ENCODE data around the gene CMAS. TPM values are rescaled to one million over a fixed set of nuclear protein-coding genes. Genes with fewer than 3 reads are reported as not detected.

CMAS gene
- total and polyA plus RNA-seq, 3 donors from 2014 or later, result 119 to 131 (median 130) TPM

DNA sequence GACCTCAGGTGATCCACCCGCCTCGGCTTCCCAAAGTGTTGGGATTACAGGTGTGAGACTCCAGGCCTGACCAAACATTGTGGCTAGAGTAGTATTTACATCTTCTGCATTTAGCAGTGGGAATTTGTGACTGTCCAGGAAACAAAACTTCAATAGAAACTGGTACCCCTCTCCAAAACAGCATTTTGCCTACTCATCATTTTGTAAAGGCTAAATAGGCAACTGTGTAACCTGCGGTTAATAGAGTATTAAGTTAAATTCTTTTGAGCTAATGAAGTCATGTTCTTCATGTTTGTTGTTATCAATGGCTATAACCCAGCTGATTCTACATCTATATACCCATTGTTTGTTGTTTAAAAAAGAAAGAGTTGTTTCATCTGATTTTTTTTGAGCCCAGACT lies 8.1 kb downstream of the CMAS start:
- H3K27ac ChIP-seq, result no peak overlapping the region
- peaks cover 5% of the 10 kb centered on the region for H3K4me1 ChIP-seq
- intact Hi-C loops (cut with DNase I; ENCODE audit: low total_unique reads), result no loop called here
- H3K36me3 ChIP-seq (ENCODE audit: low read depth, missing control alignments), result peaks cover under 1% of the 10 kb centered on the region
- WGBS, 2 donors, result 84 to 92% methylated on average over 3 of the region's 3 CpGs
- no peaks in the 10 kb centered on the region for H3K9me3 ChIP-seq
- no peak for DNase-seq
- H3K27me3 ChIP-seq, result no peaks in the 10 kb centered on the region
- H3K4me3 ChIP-seq, result no peak overlapping the region
- TF ChIP-seq POLR2A (IDR thresholded peaks at IDR 0.05), result no peak
- TF ChIP-seq, protein P1, sequence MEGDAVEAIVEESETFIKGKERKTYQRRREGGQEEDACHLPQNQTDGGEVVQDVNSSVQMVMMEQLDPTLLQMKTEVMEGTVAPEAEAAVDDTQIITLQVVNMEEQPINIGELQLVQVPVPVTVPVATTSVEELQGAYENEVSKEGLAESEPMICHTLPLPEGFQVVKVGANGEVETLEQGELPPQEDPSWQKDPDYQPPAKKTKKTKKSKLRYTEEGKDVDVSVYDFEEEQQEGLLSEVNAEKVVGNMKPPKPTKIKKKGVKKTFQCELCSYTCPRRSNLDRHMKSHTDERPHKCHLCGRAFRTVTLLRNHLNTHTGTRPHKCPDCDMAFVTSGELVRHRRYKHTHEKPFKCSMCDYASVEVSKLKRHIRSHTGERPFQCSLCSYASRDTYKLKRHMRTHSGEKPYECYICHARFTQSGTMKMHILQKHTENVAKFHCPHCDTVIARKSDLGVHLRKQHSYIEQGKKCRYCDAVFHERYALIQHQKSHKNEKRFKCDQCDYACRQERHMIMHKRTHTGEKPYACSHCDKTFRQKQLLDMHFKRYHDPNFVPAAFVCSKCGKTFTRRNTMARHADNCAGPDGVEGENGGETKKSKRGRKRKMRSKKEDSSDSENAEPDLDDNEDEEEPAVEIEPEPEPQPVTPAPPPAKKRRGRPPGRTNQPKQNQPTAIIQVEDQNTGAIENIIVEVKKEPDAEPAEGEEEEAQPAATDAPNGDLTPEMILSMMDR (IDR thresholded peaks at IDR 0.05), result no peak

DNA sequence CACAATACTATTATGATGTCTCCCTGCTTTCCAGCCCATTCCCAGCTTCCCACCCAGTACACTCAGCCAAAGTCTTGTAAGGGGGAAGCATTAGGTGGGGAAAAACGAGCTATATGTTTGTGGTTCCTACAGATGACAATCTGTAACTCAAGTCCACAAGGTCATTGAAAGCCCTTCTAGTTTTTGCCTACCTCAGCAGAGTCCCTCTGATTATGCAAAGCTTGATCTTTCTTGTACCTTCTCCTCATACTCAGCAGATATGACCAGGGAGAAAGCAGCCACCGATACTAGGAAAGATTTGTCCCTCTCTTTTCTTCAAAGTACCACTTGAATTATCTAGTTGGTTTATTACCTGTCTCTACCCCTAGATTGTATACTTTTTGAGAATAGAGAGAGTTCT lies 10.6 kb downstream of the CMAS start:
- no peaks in the 10 kb centered on the region for H3K36me3 ChIP-seq (ENCODE audit: low read depth, missing control alignments)
- intact Hi-C loops (cut with DNase I; ENCODE audit: low total_unique reads), result no loop called here
- 83 to 89% methylated on average over 2 of the region's 2 CpGs for WGBS, 2 donors
- TF ChIP-seq, protein P1 (IDR thresholded peaks at IDR 0.05), result no peak
- TF ChIP-seq POLR2A (IDR thresholded peaks at IDR 0.05), result no peak
- no peak overlapping the region for H3K4me3 ChIP-seq
- no peaks in the 10 kb centered on the region for H3K4me1 ChIP-seq
- no peak overlapping the region for H3K27ac ChIP-seq
- H3K9me3 ChIP-seq, result no peaks in the 10 kb centered on the region
- H3K27me3 ChIP-seq, result no peaks in the 10 kb centered on the region
- no peak for DNase-seq

DNA sequence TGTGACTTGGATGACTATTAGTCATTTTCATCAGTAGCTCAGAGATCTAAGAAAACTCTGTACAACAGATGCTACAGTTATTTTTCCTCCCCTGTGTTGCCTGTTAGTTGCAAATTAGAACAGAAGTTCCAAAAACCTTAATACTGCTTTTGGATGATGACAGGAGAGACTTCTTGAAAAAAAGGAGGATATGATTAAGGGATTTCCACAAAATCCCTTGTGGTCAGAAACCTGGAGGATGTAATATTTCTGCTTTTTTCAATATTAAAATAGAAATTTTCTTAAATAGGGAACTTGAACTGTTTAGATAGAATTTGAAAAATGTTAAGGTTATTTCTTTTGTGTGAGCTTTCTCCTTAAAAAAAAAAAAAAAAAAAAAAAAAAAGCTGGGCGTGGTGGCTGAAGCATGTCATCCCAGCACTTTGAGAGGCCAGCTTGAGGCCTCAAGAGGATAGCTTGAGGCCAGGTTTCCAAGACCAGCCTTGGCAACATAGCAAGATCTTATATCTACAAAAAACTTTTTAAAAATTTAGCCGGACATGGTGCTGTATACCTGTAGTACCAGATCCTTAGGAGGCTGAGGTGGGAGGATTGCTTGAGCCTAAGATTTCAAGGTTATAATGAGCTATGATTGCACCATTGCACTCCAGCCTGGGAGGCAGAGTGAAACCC lies 14.1 kb downstream of the CMAS start:
- TF ChIP-seq, protein P1 (IDR thresholded peaks at IDR 0.05), result no peak
- no peak for TF ChIP-seq POLR2A (IDR thresholded peaks at IDR 0.05)
- 78 to 83% methylated on average over 2 of the region's 2 CpGs for WGBS, 2 donors

DNA sequence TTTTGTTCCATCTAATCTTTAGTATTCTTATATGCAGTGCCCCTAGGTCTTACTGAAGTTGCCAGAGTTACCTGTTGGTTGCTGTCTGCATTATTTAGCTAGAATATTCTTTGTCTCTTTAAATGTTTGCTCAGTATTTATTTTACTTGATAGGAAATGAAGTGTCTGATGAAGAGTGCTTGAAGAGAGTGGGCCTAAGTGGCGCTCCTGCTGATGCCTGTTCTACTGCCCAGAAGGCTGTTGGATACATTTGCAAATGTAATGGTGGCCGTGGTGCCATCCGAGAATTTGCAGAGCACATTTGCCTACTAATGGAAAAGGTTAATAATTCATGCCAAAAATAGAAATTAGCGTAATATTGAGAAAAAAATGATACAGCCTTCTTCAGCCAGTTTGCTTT lies 18.9 kb downstream of the CMAS start:
- 94 to 95% methylated on average over 4 of the region's 4 CpGs for WGBS, 2 donors
- no peaks in the 10 kb centered on the region for H3K27me3 ChIP-seq
- intact Hi-C loops (cut with DNase I; ENCODE audit: low total_unique reads), result no loop called here
- H3K4me3 ChIP-seq, result no peak overlapping the region
- no peaks in the 10 kb centered on the region for H3K36me3 ChIP-seq (ENCODE audit: low read depth, missing control alignments)
- H3K9me3 ChIP-seq, result no peaks in the 10 kb centered on the region
- no peak overlapping the region for H3K27ac ChIP-seq
- H3K4me1 ChIP-seq, result no peaks in the 10 kb centered on the region
- no peak for DNase-seq
- TF ChIP-seq, protein P1 (IDR thresholded peaks at IDR 0.05), result no peak
- TF ChIP-seq POLR2A (IDR thresholded peaks at IDR 0.05), result no peak

More for the DNA sequence above, 14.1 kb downstream of the CMAS start:
- no peak for DNase-seq
- no peak overlapping the region for H3K27ac ChIP-seq
- H3K27me3 ChIP-seq, result no peaks in the 10 kb centered on the region
- no peaks in the 10 kb centered on the region for H3K9me3 ChIP-seq
- no peak overlapping the region for H3K4me3 ChIP-seq
- intact Hi-C loops (cut with DNase I; ENCODE audit: low total_unique reads), result no loop called here
- H3K4me1 ChIP-seq, result no peaks in the 10 kb centered on the region
- H3K36me3 ChIP-seq (ENCODE audit: low read depth, missing control alignments), result no peaks in the 10 kb centered on the region

DNA sequence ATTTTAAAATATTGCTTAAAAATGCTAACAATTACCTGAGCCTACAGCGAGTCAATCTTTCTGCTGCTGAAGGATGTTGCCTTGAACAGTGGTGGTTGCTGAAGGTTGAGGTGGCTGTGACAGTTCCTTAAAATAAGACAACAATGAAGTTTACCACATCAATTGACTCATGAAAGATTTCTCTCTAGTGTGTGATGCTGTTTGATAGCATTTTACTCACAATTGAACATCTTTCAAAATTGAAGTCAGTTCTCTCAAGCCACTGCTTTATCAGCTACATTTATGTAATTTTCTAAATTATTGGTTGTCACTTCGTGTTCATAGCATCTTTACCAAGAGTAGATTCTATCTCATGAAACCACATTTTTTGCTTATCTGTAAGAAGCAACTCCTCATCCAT lies 20.3 kb downstream of the CMAS start:
- Histone ChIP-seq H3K27ac (no peak overlapping the region), H3K4me3 (no peak overlapping the region), H3K36me3 (ENCODE audit: low read depth, missing control alignments) (no peaks in the 10 kb centered on the region), H3K27me3 (no peaks in the 10 kb centered on the region), H3K9me3 (no peaks in the 10 kb centered on the region), H3K4me1 (no peaks in the 10 kb centered on the region)
- intact Hi-C loops (cut with DNase I; ENCODE audit: low total_unique reads), result no loop called here
- no peak for DNase-seq
- 83 to 84% methylated on average over 2 of the region's 2 CpGs for WGBS, 2 donors
- TF ChIP-seq, protein P1 (IDR thresholded peaks at IDR 0.05), result no peak
- no peak for TF ChIP-seq POLR2A (IDR thresholded peaks at IDR 0.05)
